HepG2 (cell line): ENCODE data around the gene DQX1. TPM values are rescaled to one million over a fixed set of nuclear protein-coding genes. Genes with fewer than 3 reads are reported as not detected.

ENCODE experiments used
- DPF2 ChIP-seq: sonication (generic); formaldehyde crosslinking; IDR thresholded peaks from 2 replicates; pipeline ENCODE4 v1.4.0; 2020; ENCODE audit warnings: mild to moderate bottlenecking, low read depth, missing genetic modification reagents, borderline replicate concordance
- HOXA7 ChIP-seq: sonication (generic); formaldehyde crosslinking; IDR thresholded peaks from 2 replicates; pipeline ENCODE4 v1.8.1; 2022; ENCODE audit warnings: mild to moderate bottlenecking, missing genetic modification reagents, moderate library complexity
- IRF2 ChIP-seq: IDR thresholded peaks from 2 replicates; pipeline ENCODE4 v1.6.1; 2018; ENCODE audit warnings: missing genetic modification reagents, missing compliant biosample characterization
- MXI1 ChIP-seq: IDR thresholded peaks from 3 replicates; pipeline ENCODE4 v1.6.1; 2012; ENCODE audit warnings: low read depth, low read length, inconsistent platforms, borderline replicate concordance
- NFE2 ChIP-seq: sonication (generic); formaldehyde crosslinking; IDR thresholded peaks from 2 replicates; pipeline ENCODE4 v1.4.0; 2020; ENCODE audit warnings: missing genetic modification reagents
- NPAS2 ChIP-seq: sonication (generic); formaldehyde crosslinking; IDR thresholded peaks from 2 replicates; pipeline ENCODE4 v1.8.0; 2022; ENCODE audit warnings: mild to moderate bottlenecking, missing genetic modification reagents, borderline replicate concordance
- PAWR ChIP-seq: sonication (generic); formaldehyde crosslinking; IDR thresholded peaks from 2 replicates; pipeline ENCODE4 v1.4.0; 2020; ENCODE audit warnings: missing genetic modification reagents, mild to moderate bottlenecking, borderline replicate concordance
- RFX3 ChIP-seq: IDR thresholded peaks from 2 replicates; pipeline ENCODE4 v1.6.1; 2016; ENCODE audit warnings: missing biosample characterization, missing genetic modification reagents
- SCMH1 ChIP-seq: sonication (generic); formaldehyde crosslinking; IDR thresholded peaks from 2 replicates; pipeline ENCODE4 v1.9.0; 2021; ENCODE audit warnings: missing genetic modification reagents, mild to moderate bottlenecking, borderline replicate concordance
- YEATS4 ChIP-seq: sonication (generic); formaldehyde crosslinking; IDR thresholded peaks from 2 replicates; pipeline ENCODE4 v1.4.0; 2020; ENCODE audit warnings: missing genetic modification reagents, borderline replicate concordance
- ZBTB1 ChIP-seq: sonication (generic); formaldehyde crosslinking; IDR thresholded peaks from 2 replicates; pipeline ENCODE4 v1.4.0; 2020; ENCODE audit warnings: missing genetic modification reagents, borderline replicate concordance
- ZMYM4 ChIP-seq: sonication (generic); formaldehyde crosslinking; IDR thresholded peaks from 2 replicates; pipeline ENCODE4 v1.8.1; 2023; ENCODE audit warnings: mild to moderate bottlenecking, missing genetic modification reagents
- ZNF101 ChIP-seq: sonication (generic); formaldehyde crosslinking; IDR thresholded peaks from 2 replicates; pipeline ENCODE4 v1.4.0; 2020; ENCODE audit warnings: mild to moderate bottlenecking, low read depth, missing genetic modification reagents, borderline replicate concordance
- ZNF235 ChIP-seq: sonication (generic); formaldehyde crosslinking; IDR thresholded peaks from 2 replicates; pipeline ENCODE4 v1.8.1; 2023; ENCODE audit warnings: mild to moderate bottlenecking, missing genetic modification reagents, borderline replicate concordance
- ZNF264 ChIP-seq: sonication (generic); formaldehyde crosslinking; IDR thresholded peaks from 2 replicates; pipeline ENCODE4 v1.4.0; 2020; ENCODE audit warnings: missing genetic modification reagents
- ZNF333 ChIP-seq: sonication (generic); formaldehyde crosslinking; IDR thresholded peaks from 2 replicates; pipeline ENCODE4 v1.4.0; 2020; ENCODE audit warnings: mild to moderate bottlenecking, missing genetic modification reagents, borderline replicate concordance
- ZNF652 ChIP-seq: IDR thresholded peaks from 2 replicates; pipeline ENCODE4 v1.6.1; 2016; ENCODE audit warnings: low read depth, borderline replicate concordance
- polyA plus RNA-seq, 8 experiments: library from polyadenylated mRNA; depleted of rRNA in 3 of 8; stranded (reverse) in 7 of 8; unstranded in 1 of 8; fragments of >200 nt; fragmentation: Illumina TruSeq in 4 of 8; extraction: Trizol in 4 of 8; gene quantifications; 2 replicates each; pipeline versions ENCODE4 v1.2.1 to v1.2.3, GENCODE V29; 2011 to 2016; ENCODE audit warnings: low read depth in 4 of 8, missing spikeins in 1 of 8, mixed read lengths in 1 of 8; ENCODE audit not compliant: insufficient read depth in 1 of 8
- total RNA-seq, 5 experiments: library from RNA; depleted of rRNA; stranded (reverse); fragments of >200 nt; fragmentation: Illumina TruSeq; extraction: Trizol; gene quantifications; 2 replicates each; pipeline ENCODE4 v1.2.3, GENCODE V29; 2016; ENCODE audit warnings: low read depth in 1 of 5
- TF ChIP-seq, protein P1 (sequence below): sonication (generic); formaldehyde crosslinking; conservative IDR thresholded peaks from 2 replicates; pipeline ENCODE4 v1.8.0; 2022; ENCODE audit warnings: missing genetic modification reagents
- TF ChIP-seq, protein P2 (sequence below): sonication (generic); formaldehyde crosslinking; IDR thresholded peaks from 2 replicates; pipeline ENCODE4 v1.4.0; 2020; ENCODE audit warnings: missing genetic modification reagents
- TF ChIP-seq, protein P3 (sequence below): sonication (generic); formaldehyde crosslinking; IDR thresholded peaks from 2 replicates; pipeline ENCODE4 v1.5.1; 2020; ENCODE audit warnings: missing genetic modification reagents, mild to moderate bottlenecking, borderline replicate concordance
- TF ChIP-seq, protein P4 (sequence below): IDR thresholded peaks from 2 replicates; pipeline ENCODE4 v1.6.1; 2016; ENCODE audit warnings: missing genetic modification reagents, missing compliant biosample characterization
- TF ChIP-seq, protein P5 (sequence below): sonication (generic); formaldehyde crosslinking; IDR thresholded peaks from 2 replicates; pipeline ENCODE4 v1.4.0; 2020; ENCODE audit warnings: missing genetic modification reagents
- TF ChIP-seq, protein P6 (sequence below): sonication (generic); formaldehyde crosslinking; IDR thresholded peaks from 2 replicates; pipeline ENCODE4 v1.8.0; 2022; ENCODE audit warnings: mild to moderate bottlenecking, missing genetic modification reagents; ENCODE audit not compliant: insufficient replicate concordance

The DQX1 gene
- total and polyA plus RNA-seq, 2 of the 13 experiments (the other 11 are each of a cell fraction or from before 2014, with no cell fraction given) = 27.6 to 89.8 TPM

DNA sequence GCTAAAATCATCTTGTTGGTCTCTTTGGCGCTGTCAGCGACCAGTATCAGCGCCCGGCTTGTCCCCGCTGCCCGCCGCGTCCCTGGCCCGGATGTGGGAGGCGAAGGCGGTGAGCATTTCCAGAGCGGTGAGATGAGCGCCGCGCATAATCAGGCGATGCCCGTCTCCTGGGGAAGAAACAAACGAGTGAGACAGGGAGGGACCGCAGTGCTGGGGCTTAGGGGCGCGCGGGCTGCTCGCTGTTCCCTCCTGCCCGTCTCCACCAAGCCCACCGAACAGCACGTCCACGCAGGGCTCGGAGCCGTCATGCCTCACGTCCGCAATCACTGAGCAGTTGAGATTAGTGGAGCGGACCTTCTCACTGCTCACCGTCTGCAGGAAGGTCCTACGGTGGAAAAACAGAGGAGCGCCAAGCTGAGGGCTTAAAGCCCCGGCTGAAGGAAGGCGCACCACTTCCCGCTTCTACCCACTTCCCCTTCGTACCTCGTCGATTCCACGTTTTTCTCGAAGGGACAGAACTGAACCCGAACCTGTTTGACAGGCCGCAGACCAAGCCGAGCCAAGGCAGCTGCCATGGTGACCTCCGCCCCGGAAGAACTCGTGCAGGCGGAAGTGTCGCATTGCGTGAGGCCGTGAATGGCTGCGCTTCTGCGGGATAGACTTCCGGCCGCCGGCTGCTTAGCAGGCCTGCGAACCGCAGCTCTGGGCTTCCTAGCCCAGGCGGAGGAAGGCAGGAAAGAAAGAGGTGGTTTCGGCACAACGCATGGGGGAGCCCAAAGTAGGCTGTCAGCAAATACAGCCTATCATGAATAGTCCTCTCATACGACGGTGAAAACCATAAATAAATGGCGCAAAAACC, 53.7 kb downstream of the DQX1 start, which contains the start of gene MRPL53 (continued):
- TF ChIP-seq ZNF101 (CRISPR knock-in tag) (0 out of 2 replicates have a peak, but pooled peaks have one; percentile 77), NFE2 (CRISPR knock-in tag) (no peak; the same call in 1 of the 2 replicates), ZBTB1 (CRISPR knock-in tag) (no peak; the same call in 1 of the 2 replicates), ZMYM4 (CRISPR knock-in tag) (peak; percentile 92), NPAS2 (no peak), ZNF652 (peak; percentile 49; the same call in 1 of the 2 replicates), PAWR (CRISPR knock-in tag) (no peak), MXI1 (peak; percentile 87; the same call in 1 of the 3 replicates), HOXA7 (CRISPR knock-in tag) (no peak), RFX3 (CRISPR knock-in tag) (peak; percentile 57), IRF2 (CRISPR knock-in tag) (peak; percentile 97), DPF2 (CRISPR knock-in tag) (no peak; the same call in 1 of the 2 replicates), SCMH1 (CRISPR knock-in tag) (no peak), ZNF235 (CRISPR knock-in tag) (peak; percentile 93), YEATS4 (peak; percentile 97), ZNF333 (peak; percentile 97), ZNF264 (CRISPR knock-in tag) (peak; percentile 81; the same call in 1 of the 2 replicates)
- TF ChIP-seq, protein P1, sequence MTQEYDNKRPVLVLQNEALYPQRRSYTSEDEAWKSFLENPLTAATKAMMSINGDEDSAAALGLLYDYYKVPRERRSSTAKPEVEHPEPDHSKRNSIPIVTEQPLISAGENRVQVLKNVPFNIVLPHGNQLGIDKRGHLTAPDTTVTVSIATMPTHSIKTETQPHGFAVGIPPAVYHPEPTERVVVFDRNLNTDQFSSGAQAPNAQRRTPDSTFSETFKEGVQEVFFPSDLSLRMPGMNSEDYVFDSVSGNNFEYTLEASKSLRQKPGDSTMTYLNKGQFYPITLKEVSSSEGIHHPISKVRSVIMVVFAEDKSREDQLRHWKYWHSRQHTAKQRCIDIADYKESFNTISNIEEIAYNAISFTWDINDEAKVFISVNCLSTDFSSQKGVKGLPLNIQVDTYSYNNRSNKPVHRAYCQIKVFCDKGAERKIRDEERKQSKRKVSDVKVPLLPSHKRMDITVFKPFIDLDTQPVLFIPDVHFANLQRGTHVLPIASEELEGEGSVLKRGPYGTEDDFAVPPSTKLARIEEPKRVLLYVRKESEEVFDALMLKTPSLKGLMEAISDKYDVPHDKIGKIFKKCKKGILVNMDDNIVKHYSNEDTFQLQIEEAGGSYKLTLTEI (CRISPR knock-in tag) = no peak
- TF ChIP-seq, protein P2, sequence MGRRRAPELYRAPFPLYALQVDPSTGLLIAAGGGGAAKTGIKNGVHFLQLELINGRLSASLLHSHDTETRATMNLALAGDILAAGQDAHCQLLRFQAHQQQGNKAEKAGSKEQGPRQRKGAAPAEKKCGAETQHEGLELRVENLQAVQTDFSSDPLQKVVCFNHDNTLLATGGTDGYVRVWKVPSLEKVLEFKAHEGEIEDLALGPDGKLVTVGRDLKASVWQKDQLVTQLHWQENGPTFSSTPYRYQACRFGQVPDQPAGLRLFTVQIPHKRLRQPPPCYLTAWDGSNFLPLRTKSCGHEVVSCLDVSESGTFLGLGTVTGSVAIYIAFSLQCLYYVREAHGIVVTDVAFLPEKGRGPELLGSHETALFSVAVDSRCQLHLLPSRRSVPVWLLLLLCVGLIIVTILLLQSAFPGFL = no peak
- TF ChIP-seq, protein P3, sequence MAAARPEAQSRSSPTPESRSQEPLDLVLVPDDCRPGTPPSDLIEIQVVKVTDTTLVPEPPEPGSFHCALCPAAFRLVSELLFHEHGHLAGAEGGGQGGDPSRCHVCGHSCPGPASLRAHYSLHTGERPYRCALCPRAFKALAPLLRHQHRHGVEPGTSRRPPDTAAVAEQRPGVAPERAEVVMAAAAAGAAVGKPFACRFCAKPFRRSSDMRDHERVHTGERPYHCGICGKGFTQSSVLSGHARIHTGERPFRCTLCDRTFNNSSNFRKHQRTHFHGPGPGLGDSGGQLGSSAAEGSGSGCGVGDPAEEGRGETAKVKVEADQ = peak; percentile 98; the same call in 1 of the 2 replicates
- TF ChIP-seq, protein P4, sequence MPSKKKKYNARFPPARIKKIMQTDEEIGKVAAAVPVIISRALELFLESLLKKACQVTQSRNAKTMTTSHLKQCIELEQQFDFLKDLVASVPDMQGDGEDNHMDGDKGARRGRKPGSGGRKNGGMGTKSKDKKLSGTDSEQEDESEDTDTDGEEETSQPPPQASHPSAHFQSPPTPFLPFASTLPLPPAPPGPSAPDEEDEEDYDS (CRISPR knock-in tag) = peak; percentile 69
- TF ChIP-seq, protein P5, sequence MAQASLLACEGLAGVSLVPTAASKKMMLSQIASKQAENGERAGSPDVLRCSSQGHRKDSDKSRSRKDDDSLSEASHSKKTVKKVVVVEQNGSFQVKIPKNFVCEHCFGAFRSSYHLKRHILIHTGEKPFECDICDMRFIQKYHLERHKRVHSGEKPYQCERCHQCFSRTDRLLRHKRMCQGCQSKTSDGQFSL = no peak; the same call in none of the 2 replicates
- TF ChIP-seq, protein P6, sequence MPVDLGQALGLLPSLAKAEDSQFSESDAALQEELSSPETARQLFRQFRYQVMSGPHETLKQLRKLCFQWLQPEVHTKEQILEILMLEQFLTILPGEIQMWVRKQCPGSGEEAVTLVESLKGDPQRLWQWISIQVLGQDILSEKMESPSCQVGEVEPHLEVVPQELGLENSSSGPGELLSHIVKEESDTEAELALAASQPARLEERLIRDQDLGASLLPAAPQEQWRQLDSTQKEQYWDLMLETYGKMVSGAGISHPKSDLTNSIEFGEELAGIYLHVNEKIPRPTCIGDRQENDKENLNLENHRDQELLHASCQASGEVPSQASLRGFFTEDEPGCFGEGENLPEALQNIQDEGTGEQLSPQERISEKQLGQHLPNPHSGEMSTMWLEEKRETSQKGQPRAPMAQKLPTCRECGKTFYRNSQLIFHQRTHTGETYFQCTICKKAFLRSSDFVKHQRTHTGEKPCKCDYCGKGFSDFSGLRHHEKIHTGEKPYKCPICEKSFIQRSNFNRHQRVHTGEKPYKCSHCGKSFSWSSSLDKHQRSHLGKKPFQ (CRISPR knock-in tag) = peak; percentile 90
